Liver (tissue), 3 donors: ENCODE data around the gene NTNG2.

Experiments used
- ATF3 ChIP-seq: IDR thresholded peaks from 2 replicates; pipeline ENCODE4 v1.6.1; 2016; ENCODE audit warnings: antibody characterized with exemption
- EGR1 ChIP-seq, 2 donors: IDR thresholded peaks; 2 replicates each; pipeline ENCODE4 v1.6.1; 2016 to 2018; ENCODE audit warnings: antibody characterized with exemption in 2 of 2, low read depth in 2 of 2
- HNF4G ChIP-seq: IDR thresholded peaks from 2 replicates; pipeline ENCODE4 v1.6.1; 2016; ENCODE audit warnings: antibody characterized with exemption
- RAD21 ChIP-seq, 2 donors: IDR thresholded peaks; 2 replicates each; pipeline ENCODE4 v1.6.1; 2016; ENCODE audit warnings: antibody characterized with exemption in 2 of 2, mild to moderate bottlenecking in 2 of 2
- SP1 ChIP-seq: IDR thresholded peaks from 2 replicates; pipeline ENCODE4 v1.6.1; 2018; ENCODE audit warnings: antibody characterized with exemption, mild to moderate bottlenecking
- TAF1 ChIP-seq: conservative IDR thresholded peaks from 2 replicates; pipeline ENCODE4 v1.6.1; 2016; ENCODE audit warnings: antibody characterized with exemption, mild to moderate bottlenecking
- TF ChIP-seq, protein P1 (sequence below): IDR thresholded peaks from 2 replicates; pipeline ENCODE4 v1.6.1; 2016; ENCODE audit warnings: antibody characterized with exemption
- TF ChIP-seq, protein P2 (sequence below): fragments of 150-350 bp; IDR thresholded peaks from 2 replicates; pipeline ENCODE4 v1.5.1; 2017; ENCODE audit warnings: improper control_type of control experiment, low read depth, low read length; ENCODE audit not compliant: missing input control
- TF ChIP-seq, protein P3 (sequence below): IDR thresholded peaks from 2 replicates; pipeline ENCODE4 v1.6.1; 2016; ENCODE audit warnings: antibody characterized with exemption, mild to moderate bottlenecking
- donor health status: healthy.
- donor health status: healthy.

GRCh38 chr9:132142924-132143323 is 18.9 kb upstream of the NTNG2 start:
- TF ChIP-seq, protein P1, sequence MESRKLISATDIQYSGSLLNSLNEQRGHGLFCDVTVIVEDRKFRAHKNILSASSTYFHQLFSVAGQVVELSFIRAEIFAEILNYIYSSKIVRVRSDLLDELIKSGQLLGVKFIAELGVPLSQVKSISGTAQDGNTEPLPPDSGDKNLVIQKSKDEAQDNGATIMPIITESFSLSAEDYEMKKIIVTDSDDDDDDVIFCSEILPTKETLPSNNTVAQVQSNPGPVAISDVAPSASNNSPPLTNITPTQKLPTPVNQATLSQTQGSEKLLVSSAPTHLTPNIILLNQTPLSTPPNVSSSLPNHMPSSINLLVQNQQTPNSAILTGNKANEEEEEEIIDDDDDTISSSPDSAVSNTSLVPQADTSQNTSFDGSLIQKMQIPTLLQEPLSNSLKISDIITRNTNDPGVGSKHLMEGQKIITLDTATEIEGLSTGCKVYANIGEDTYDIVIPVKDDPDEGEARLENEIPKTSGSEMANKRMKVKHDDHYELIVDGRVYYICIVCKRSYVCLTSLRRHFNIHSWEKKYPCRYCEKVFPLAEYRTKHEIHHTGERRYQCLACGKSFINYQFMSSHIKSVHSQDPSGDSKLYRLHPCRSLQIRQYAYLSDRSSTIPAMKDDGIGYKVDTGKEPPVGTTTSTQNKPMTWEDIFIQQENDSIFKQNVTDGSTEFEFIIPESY: no peak
- TF ChIP-seq TAF1 (no peak), SP1 (no peak), HNF4G (no peak), EGR1 (IDR thresholded peaks at IDR 0.05; ENCODE audit: low read depth in 2 of 2) (no peak), RAD21 (IDR thresholded peaks at IDR 0.05) (no peak), ATF3 (no peak)
- TF ChIP-seq, protein P2, sequence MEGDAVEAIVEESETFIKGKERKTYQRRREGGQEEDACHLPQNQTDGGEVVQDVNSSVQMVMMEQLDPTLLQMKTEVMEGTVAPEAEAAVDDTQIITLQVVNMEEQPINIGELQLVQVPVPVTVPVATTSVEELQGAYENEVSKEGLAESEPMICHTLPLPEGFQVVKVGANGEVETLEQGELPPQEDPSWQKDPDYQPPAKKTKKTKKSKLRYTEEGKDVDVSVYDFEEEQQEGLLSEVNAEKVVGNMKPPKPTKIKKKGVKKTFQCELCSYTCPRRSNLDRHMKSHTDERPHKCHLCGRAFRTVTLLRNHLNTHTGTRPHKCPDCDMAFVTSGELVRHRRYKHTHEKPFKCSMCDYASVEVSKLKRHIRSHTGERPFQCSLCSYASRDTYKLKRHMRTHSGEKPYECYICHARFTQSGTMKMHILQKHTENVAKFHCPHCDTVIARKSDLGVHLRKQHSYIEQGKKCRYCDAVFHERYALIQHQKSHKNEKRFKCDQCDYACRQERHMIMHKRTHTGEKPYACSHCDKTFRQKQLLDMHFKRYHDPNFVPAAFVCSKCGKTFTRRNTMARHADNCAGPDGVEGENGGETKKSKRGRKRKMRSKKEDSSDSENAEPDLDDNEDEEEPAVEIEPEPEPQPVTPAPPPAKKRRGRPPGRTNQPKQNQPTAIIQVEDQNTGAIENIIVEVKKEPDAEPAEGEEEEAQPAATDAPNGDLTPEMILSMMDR: no peak
- TF ChIP-seq, protein P3, sequence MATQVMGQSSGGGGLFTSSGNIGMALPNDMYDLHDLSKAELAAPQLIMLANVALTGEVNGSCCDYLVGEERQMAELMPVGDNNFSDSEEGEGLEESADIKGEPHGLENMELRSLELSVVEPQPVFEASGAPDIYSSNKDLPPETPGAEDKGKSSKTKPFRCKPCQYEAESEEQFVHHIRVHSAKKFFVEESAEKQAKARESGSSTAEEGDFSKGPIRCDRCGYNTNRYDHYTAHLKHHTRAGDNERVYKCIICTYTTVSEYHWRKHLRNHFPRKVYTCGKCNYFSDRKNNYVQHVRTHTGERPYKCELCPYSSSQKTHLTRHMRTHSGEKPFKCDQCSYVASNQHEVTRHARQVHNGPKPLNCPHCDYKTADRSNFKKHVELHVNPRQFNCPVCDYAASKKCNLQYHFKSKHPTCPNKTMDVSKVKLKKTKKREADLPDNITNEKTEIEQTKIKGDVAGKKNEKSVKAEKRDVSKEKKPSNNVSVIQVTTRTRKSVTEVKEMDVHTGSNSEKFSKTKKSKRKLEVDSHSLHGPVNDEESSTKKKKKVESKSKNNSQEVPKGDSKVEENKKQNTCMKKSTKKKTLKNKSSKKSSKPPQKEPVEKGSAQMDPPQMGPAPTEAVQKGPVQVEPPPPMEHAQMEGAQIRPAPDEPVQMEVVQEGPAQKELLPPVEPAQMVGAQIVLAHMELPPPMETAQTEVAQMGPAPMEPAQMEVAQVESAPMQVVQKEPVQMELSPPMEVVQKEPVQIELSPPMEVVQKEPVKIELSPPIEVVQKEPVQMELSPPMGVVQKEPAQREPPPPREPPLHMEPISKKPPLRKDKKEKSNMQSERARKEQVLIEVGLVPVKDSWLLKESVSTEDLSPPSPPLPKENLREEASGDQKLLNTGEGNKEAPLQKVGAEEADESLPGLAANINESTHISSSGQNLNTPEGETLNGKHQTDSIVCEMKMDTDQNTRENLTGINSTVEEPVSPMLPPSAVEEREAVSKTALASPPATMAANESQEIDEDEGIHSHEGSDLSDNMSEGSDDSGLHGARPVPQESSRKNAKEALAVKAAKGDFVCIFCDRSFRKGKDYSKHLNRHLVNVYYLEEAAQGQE: no peak
